HK-2 (cell line): ENCODE results near the gene COX7B2.

Experiments
- DNase-seq: peaks from one replicate; pipeline ENCODE4 v3.0.0-alpha.2; 2018; ENCODE audit not compliant: unreplicated experiment

COX7B2 gene

DNA sequence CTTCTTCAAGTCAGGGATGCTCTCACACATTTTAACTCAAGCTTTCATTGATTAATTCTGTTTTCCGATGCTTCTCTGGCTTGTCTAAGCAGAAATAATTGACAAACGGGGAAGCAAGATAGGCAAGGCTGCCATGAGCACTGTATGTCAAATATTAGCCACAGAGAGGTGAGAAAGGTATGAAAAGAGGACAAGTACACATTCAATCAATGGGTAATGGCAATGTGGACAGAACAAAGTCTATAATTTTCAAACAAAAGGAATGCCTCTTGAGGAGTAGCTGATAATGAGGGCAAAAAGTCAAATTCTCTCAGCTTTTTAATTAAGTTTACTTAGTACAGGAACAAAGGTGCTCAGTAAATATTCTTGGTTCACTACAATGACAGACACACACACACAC lies 19.6 kb downstream of the COX7B2 start:
- no peak for DNase-seq

DNA sequence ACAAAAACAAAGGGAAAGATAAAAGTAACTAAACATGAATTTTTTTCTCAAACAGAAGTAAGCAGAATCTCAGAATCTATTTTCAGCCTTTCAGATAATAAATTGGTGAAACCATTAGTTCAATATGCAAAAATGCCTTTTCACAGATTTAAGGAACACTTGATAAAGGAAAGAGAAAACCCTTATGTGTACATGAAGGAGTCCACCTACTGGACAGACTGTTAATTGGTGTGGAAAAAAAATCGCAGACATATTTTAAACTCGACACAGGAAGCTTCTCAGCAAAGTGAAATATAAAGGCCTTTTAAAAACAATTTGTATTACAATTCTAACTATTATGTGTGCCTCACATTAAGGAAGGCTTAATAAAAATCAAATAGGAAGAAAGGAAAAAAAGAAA lies 22.3 kb downstream of the COX7B2 start:
- DNase-seq: no peak

DNA sequence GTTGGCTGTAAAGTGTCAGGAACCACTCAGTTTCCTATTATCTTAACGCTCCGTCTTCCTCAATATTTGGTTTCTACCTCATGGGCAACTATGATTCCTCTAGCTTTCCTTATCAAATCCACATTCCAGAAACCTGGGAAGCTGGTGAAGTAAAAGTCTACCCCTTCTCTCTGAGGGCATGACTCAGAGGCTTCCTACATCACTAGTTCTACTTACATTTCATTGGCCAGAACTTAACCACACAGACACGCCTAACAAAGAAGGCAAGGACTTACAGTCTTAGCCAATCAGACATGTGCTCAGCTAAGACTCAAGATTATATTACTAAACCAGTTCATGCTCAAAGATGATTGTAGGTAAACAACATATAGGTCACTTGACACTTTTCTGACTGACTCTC lies 30.4 kb downstream of the COX7B2 start:
- no peak for DNase-seq

DNA sequence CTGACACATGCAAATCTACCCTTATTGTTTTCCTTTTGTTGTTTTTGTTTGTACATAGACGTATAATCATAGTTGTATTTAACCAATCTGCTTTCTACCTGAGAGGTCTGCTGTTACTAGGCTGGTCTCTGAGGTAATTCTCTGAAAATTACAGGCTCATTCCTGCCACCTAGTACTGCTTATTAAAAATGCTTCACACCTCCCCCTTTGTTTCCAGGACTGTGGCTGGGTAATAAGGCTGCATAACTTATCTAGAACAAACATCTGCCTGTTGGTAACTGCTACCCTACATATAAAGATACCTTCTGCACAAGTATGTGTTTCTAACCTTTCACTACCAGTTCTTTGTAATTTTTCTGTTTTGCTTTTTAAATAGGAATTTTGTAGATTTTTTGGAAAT lies 34.2 kb downstream of the COX7B2 start:
- no peak for DNase-seq

- DNase-seq: no peak
Measured at GRCh38 chr4:46870411-46870810, 38.6 kb downstream of the COX7B2 start.

- no peak for DNase-seq
Measured at GRCh38 chr4:46856333-46856732, 52.7 kb downstream of the COX7B2 start.

DNA sequence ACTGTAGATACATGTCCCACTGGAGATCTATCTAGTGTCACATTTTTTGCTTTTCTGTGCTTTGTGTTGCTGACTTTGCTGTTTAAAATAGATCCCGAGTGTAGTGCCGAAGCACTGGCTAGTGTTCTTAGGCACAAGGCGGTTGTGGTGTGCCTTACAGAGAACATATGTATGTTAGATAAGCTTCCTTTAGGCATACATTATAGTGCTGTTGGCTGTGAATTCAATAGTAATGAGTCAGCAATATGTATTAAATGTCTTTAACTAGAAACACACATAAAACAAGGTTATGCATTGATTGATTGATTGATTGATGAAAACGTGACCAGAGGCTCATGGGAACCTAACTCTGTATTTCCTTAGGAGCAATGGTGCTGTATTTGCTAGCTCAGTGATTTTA lies 56.2 kb downstream of the COX7B2 start:
- no peak for DNase-seq

- DNase-seq: no peak
Measured at GRCh38 chr4:46850026-46850425, 59.0 kb downstream of the COX7B2 start.

DNA sequence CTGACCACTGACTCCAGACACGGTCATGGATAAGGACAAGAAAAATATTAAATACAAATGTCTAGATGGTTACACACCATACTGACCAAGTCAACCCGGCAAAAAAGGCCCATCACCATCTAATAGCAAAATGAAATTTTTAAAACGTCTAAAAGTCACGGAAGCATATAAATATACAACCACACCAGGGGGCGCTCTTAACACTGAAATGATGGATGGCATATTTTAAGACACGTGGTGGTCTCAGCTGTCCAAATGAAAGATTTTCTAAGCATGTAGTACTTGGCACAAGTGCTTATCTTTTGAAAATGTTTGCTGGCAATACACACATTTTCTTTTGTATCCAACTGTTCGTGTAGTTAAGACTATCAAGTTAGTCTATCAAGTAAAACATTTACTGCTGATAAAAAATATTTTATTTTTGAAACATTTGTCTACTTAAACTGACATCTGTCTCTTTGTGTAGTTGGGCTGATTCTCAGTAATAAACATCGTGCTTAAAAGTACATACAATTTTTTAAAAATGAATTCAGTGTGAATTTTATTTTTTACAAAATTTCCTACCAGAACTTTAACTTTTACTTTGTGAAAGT lies 64.6 kb downstream of the COX7B2 start:
- DNase-seq: peak; percentile 37

DNA sequence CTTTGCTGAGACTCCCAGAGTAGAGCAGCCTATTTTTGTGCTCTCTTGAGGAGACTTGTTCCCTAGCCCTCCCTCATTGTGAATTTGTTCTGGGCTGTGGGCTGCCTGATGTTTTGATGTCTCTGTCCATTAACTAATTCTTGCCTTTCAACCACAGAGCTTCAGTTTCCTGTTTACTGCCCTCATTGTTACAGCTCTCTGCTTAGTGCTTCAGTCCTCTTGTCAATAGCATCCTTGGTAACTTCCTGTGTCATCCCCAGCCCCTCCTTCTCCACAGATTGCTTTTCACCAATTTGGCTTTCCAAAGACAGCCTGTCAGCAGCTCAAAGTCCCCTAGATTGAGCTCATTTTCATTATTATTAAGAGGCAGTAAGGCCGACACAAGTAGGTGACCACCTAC lies 69.9 kb downstream of the COX7B2 start:
- DNase-seq: no peak

DNA sequence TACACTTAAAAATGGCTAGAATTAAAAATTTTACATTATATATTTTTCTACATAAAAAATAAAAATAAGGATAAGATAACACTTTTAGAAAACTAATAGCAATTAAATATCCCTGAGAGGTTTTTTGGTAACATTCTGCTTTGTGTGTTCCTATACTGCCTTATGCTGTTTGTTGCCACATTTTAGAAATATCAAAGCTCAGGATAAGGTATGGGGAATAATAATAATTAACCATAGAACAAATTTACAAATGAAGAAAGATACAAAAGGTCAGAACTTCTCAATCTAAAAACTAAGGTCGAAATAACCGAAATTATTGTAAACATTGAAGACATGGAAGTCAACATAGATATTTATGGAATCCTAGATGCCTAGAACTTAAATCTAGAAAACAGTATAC lies 71.4 kb downstream of the COX7B2 start:
- no peak for DNase-seq

- no peak for DNase-seq
Measured at GRCh38 chr4:46836584-46836983, 72.5 kb downstream of the COX7B2 start.

DNA sequence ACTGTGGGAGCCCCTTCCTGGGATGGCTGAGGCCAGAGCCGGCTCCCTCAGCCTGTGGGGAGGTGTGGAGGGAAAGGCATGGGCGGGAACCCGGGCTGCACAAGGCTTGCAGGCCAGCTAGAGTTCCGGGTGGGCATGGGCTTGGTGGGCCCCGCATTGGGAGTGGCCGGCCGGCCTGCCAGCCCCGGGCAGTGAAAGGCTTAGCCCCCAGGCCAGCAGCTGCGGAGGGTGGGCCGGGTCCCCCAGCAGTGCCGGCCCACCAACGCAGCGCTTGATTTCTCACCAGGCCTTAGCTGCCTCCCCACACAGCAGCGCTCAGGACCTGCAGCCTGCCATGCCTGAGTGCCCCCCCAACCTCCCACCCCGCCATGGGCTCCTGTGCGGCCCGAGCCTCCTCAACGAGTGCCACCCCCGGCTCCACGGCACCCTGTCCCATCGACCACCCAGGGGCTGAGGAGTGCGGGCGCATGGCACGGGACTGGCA lies 78.0 kb downstream of the COX7B2 start:
- no peak for DNase-seq

DNA sequence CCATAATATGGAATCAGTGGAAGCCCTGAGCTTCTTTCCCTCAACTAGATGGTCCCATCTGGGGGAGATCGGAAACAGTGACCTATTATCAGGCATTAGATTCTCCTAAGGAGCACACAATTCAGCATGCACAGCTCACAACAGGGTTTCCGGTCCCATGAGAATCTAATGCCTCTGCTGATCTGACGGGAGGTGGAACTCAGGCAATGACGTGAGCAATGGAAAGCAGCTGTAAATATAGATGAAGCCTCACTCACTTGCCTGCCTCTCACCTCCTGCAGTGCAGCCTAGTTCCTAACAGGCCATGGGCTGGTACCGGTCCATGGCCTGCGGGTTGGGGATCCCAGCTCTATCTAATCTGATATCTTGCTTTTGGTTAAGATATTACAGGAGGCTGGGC lies 88.9 kb downstream of the COX7B2 start:
- no peak for DNase-seq

GRCh38 chr4:46819095-46819494 lies 90.0 kb downstream of the COX7B2 start:
- DNase-seq: no peak

- no peak for DNase-seq
Measured at GRCh38 chr4:46818604-46819003, 90.4 kb downstream of the COX7B2 start.

DNA sequence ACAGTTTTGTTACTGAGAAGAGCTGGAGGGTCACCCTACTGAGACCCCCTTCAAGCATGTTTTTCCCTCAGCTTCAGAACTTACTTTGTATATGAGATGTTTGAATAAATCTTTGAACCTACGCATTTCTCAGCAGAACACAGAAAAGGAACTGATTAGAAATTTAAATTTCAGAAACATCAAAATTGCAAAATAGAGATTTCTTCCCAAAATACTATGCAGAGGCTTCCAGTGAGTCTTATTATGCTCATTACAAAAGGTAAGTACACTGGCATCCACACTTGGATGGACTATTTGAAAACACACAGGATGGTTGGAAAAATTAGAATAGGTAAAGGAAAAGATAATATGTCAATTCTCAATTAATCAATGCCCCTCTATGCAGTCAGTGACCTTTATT lies 91.2 kb downstream of the COX7B2 start:
- DNase-seq: no peak

DNA sequence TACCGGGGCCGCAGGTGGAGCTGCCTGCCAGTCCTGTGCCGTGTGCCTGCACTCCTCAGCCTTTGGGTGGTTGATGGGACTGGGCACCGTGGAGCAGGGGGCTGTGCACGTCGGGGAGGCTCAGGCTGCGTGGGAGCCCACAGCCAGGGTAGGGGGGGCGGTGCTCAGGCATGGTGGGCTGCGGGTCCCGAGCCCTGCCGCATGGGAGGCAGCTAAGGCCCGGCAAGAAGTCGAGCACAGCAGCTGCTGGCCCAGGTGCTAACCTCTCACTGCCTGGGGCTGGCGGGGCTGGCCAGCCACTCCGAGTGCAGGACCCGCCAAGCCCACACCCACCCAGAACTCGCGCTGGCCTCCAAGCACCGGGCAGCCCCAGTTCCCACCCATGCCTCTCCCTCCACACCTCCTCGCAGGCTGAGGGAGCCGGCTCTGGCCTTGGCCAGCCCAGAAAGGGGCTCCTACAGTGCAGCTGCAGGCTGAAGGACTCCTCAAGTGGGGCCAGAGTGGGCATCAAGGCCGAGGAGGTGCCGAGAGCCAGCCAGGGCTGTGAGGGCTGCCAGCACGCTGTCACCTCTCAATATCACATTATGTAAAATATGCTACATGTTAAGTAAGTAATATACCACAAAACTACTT lies 104.1 kb downstream of the COX7B2 start:
- no peak for DNase-seq

GRCh38 chr4:46793036-46793435 lies 116.0 kb downstream of the COX7B2 start:
- DNase-seq: no peak

- DNase-seq: no peak
Measured at GRCh38 chr4:46781434-46782092, 127.5 kb downstream of the COX7B2 start.

GRCh38 chr4:46765465-46765864 lies 143.6 kb downstream of the COX7B2 start:
- no peak for DNase-seq

GRCh38 chr4:46730075-46730474 lies 179.0 kb downstream of the COX7B2 start:
- no peak for DNase-seq

DNA sequence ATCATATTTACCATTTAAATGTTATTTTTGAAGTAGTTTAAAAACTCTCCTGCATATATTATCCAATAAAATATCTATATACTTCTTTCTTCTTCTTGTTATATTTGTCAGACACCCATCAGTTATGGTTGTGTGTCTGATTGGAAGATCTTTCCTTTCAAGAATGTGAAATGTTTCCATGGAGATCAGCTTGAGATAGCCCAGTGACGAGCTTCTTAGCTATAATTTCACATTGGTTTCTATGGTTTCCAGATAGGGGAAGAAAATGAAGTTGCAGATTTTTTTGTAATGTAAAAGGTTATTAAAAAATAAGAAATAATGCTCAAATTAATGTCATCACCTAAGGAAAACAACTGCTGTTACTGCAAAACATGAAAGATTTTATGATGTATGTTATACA lies 189.0 kb downstream of the COX7B2 start:
- no peak for DNase-seq
